Choroid plexus epithelial cell (primary cell): ENCODE data around the gene ECI1.

Source experiments
- DNase-seq: peaks from one replicate; pipeline ENCODE4 v3.0.0-alpha.2; 2010; ENCODE audit warnings: low read depth
- H3K4me3 ChIP-seq: 2 replicates; pipeline ENCODE4 v1.5.1; 2011; ENCODE audit warnings: low read depth, mild to moderate bottlenecking, control low read depth, low read length, moderate library complexity
- TF ChIP-seq, protein P1 (sequence below): conservative IDR thresholded peaks from 2 replicates; pipeline ENCODE4 v1.5.1; 2011; ENCODE audit warnings: low read depth, mild to moderate bottlenecking, control low read depth, inconsistent platforms, low read length, moderate library complexity

ECI1 gene

DNA sequence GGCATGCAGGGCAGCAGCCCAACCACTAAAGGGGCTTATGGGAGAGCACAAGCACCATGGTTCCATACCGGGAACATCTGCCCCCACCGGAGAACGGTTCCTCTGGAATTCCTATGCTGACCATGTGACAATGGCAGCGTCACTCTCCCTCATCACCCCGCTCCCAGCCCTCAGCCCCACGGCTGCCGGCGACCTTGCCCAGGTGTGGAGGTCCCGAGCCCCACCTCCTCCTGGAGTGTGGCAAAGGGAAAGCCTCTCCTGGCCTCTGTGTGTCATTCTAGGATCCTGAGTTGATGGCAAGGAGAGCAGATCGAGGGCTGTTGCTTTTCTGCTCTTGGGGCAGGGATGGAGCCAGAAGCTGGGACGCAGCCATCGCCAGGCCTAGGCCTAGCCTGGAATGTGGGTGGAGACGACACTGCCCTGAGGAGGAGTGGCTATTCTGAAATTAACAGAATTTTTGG, 34.4 kb upstream of the ECI1 start:
- no peak overlapping the region for H3K4me3 ChIP-seq
- DNase-seq, result no peak
- TF ChIP-seq, protein P1, sequence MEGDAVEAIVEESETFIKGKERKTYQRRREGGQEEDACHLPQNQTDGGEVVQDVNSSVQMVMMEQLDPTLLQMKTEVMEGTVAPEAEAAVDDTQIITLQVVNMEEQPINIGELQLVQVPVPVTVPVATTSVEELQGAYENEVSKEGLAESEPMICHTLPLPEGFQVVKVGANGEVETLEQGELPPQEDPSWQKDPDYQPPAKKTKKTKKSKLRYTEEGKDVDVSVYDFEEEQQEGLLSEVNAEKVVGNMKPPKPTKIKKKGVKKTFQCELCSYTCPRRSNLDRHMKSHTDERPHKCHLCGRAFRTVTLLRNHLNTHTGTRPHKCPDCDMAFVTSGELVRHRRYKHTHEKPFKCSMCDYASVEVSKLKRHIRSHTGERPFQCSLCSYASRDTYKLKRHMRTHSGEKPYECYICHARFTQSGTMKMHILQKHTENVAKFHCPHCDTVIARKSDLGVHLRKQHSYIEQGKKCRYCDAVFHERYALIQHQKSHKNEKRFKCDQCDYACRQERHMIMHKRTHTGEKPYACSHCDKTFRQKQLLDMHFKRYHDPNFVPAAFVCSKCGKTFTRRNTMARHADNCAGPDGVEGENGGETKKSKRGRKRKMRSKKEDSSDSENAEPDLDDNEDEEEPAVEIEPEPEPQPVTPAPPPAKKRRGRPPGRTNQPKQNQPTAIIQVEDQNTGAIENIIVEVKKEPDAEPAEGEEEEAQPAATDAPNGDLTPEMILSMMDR, result no peak

- no peak for DNase-seq
- TF ChIP-seq, protein P1, result no peak
- no peak overlapping the region for H3K4me3 ChIP-seq
These were observed 33.6 kb upstream of the ECI1 start for GRCh38 chr16:2284797-2285576.

GRCh38 chr16:2284001-2284770, 32.8 kb upstream of the ECI1 start:
- no peak for DNase-seq
- H3K4me3 ChIP-seq, result no peak overlapping the region
- TF ChIP-seq, protein P1, result no peak

- TF ChIP-seq, protein P1, result no peak
- H3K4me3 ChIP-seq, result no peak overlapping the region
- DNase-seq, result no peak
These were observed 31.6 kb upstream of the ECI1 start for GRCh38 chr16:2282866-2283555.

GRCh38 chr16:2282262-2282661, 30.9 kb upstream of the ECI1 start:
- no peak for DNase-seq
- no peak overlapping the region for H3K4me3 ChIP-seq
- TF ChIP-seq, protein P1, result no peak

DNA sequence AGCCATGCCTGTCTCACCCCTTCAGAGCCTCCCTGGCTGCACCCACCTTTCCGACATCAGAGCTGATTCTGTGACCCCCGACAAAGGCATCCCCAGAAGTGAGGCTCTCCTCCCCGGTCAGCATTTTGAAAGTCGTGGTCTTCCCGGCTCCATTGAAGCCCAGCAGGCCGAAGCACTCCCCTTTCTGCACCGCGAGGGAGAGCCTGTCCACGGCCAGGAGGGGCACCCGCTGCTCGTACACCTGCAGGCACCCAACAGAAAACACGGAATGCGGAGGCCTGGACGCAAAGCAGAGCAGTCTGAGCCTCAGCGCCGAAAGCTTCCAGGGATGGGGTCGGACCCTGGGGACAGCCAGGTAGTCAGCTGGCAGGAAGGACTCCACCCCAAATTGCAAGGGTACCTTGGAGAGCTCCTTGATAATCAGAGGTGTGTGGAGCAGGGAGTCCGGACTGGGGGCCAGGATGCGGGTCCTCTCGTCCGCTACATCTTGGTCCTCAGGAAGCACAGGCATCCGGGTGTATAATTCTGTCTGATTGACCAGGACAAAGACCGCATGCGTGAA, 29.7 kb upstream of the ECI1 start:
- no peak for DNase-seq
- no peak overlapping the region for H3K4me3 ChIP-seq
- TF ChIP-seq, protein P1, result no peak
